HG02938 (cell line): Measurements from ENCODE around the gene ACACA.

ENCODE experiments used
- ATAC-seq: cut with Tn5 transposase; IDR thresholded peaks from one replicate; pipeline ENCODE4 v1.9.1; 2021; ENCODE audit warnings: mild to moderate bottlenecking, moderate library complexity; ENCODE audit not compliant: unreplicated experiment

ACACA gene

GRCh38 chr17:37399265-37399803 lies 7.3 kb downstream of the ACACA start:
- no peak for ATAC-seq

DNA sequence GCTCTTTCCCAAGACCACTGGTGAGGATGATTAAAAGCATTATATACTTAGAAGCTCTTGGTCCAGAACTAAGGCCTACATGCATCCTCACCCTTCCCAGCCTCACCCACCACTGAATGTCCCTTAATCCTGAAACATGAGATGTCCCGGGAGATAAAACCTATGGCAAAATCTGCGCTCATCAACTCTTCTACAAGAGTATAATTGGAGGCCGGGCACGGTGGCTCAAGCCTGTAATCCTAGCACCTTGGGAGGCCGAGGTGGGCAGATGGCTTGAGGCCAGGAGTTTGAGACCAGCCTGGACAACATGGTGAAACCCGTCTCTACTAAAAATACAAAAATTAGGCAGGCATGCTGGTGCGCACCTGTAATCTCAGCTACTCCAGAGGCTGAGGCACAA lies 13.3 kb downstream of the ACACA start:
- ATAC-seq: no peak

- ATAC-seq: no peak
Observed at GRCh38 chr17:37392024-37392590, 14.5 kb downstream of the ACACA start.

DNA sequence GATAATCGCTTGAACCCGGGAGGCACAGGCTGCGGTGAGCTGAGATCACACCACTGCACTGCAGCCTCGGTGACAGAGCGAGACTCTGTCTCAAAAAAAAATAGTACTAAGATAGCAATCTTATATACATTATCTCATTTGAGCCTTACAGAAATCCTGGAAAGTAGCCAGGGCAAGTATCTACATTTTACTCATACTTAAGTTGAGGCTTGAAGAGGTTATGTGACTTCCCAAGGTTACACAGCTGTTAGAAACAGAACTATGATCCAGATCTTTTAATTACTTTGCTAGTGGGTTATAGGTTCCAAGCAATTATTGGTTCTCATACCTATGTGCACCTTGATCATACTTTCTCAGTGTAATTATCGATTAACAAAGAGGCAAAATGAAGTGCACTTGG lies 15.5 kb downstream of the ACACA start:
- ATAC-seq: no peak

DNA sequence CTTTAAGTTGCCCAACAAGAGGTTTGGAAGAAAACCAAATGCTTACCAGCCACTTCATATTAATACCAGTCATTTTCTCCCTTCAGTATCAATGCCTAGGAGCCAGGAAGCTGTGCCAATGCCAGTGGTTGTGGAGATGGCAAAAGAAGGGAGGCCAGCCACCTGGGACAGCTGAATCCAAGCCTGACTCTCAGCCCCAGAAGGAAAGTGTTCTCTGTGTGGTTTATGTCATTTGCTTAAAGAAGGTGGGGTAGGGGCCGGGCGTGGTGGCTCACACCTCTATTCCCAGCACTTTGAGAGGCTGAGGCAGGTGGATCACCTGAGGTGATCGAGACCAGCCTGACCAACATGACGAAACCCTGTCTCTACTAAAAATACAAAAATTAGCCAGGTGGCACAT lies 17.5 kb downstream of the ACACA start:
- no peak for ATAC-seq

DNA sequence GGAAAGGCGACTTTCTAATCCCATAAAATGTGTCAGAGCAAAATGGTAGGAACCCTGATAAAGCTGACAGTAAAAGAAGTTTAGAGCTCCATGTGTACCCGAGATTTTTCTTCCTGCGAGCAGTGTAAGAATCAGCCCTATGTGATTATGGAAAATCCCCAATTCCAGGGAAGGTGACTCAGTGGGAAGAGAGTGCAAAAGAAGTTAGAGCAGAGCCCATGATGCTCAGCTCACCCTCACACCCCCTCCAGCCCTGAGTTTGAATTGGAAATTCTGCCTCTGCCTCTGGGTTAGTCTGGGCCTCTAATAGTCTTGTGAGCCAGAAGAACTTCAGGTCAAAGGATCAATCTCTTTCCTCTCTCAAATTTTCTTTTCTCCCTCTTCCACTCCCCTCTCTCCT lies 18.4 kb downstream of the ACACA start:
- no peak for ATAC-seq

DNA sequence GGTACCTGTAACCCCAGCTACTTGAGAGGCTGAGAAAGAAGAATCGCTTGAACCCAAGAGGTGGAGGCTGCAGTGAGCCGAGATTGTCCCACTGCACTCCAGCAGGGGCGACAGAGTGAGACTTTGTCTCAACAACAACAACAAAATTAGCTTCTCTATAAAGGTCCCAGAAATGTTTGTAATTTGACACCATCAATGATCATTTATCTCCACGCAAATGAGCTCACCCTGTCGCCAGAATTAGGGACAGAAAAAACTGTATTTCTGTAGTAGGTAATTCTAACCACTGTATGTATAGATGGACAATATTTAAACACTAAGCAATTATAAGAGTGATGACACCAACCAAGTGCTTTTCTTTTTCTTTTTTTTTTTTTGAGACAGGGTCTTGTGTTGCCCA lies 20.2 kb downstream of the ACACA start:
- no peak for ATAC-seq

GRCh38 chr17:37385474-37385990 lies 21.1 kb downstream of the ACACA start:
- ATAC-seq: no peak

- no peak for ATAC-seq
Observed at GRCh38 chr17:37384560-37385149, 22.0 kb downstream of the ACACA start.

DNA sequence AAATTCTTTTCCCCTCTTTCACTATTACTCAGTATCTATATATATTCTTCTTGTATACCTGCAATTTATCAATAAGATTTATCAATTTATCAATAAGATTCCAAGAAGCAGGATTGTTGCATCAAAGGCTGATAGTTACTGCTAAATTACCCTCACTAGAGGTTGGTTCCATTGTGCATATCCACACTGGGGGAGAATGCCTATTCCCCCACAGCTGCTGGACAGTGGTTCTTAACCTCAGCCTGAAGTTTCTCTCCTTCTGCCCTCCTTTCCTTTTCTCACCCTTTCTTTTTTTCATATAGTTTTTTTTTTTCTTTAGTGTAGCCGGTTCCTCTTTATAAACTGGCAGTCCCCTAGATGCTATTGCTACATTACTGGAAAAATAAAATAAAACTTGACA lies 24.6 kb downstream of the ACACA start:
- ATAC-seq: no peak

DNA sequence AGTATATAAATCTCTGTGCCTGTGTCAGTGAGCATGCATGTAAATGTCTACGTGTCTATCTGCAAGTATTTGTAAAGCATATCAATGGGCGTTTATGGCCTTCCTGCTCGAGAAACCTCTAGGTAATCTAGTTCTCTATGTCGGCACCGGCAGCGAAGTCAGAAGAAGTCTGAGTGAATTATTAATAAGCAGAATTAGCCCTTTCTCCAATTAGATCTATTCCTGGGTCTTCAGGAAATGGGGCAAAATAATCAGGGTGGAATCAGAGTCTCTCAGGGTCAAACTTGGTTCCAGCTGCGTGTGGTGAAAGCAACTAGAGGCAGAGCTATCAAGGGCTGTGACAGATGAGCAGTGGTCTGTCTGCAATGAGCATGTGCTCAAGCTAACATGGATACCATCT lies 30.9 kb downstream of the ACACA start, which contains the start of gene C17orf78:
C17orf78 (plus strand) TSS at position 280 of the 400 bp plus-strand sequence; CDS start at position 388, 108 bp downstream.
- no peak for ATAC-seq

DNA sequence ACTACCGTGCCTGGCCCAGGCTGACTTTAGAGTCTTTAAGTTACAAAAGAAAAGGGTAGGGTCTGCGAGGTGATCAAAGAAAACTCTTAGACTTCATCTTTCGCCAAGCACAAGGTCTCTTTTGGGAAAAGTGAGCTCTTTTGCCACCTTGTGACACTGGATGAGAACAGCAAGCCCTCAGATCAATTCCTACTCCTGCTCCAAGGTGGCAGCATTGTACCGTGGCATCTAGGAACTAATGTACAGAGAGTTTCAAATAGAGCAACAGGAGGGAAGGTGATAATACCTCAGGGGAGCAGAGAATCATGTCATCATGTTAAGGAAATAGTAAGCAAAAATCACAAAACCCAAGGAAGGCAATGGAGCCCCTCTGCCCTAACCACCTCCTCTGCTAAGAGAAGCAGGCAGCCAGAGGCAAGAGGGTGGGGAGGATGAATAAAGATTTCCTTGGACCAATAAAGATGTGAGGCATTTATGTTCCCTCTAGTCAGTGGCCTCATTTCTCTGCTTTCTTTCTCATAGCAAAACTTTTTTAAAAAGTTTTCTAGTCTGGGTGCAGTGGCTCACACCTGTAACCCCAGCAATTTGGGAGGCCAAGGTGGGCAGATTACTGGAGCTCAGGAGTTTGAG lies 33.0 kb downstream of the ACACA start:
- no peak for ATAC-seq

GRCh38 chr17:37368577-37368976 lies 38.1 kb downstream of the ACACA start:
- no peak for ATAC-seq

DNA sequence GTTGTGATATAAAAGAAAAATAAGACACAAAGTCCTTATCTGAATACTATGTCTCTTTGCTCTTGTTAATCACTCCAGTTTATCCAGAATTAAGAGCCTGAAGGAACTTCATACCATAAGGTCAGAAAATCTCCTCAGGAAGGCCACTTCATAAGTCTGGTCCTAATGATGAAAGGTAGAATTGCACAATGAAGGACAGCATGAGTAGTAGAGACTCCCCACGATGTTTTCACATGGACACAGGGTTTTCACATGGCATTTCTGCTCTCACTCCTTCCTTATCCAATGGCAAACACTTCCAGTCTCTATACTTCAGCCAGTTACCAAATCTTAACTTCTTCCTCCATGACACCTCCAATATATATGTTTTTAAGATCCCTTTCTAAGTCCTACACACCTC lies 41.0 kb downstream of the ACACA start:
- ATAC-seq: no peak

DNA sequence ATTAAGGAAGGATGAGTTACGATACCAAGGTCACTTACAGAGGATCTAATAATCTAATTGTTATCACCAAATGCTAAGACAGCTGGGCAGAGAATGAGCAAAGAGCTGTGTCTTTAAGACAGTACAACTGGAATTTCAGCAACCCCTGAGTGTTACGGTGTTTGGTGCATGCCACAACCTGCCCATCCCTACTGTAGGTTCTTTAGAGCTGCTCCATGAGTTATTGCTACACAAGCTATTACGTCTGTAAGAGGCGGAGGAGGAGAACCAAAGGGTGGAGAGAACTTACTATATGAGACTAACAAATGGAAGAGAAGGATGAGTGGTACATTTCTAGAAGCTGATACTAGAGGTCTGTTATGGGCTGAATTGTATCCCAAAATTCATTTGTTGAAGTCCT lies 45.1 kb downstream of the ACACA start:
- ATAC-seq: no peak

GRCh38 chr17:37360632-37361031 lies 46.0 kb downstream of the ACACA start:
- no peak for ATAC-seq

DNA sequence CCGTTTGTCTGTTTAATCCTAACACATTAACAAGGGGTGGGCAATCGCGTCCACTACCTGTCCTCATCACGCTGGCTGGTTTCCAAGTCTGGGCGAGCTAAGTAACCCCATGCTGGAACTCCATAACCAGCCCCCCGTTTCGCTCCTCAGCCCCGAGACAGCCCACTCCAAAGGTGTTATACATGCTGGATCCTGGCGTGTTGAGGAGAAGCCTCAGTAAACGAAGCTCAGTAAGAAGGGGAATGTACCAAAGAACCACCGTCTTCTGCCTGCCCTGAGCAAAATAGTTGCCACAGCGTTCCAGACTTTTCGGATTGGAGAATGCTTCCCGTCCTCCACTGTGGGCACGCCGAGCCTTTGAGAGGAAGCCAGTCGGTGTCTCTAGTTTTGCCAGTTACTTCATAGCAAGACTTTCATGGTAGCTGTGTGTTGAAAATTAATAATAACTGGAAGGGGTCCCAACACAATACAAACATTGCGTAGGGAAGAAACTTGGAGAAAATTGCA lies 46.9 kb downstream of the ACACA start:
- ATAC-seq: no peak

DNA sequence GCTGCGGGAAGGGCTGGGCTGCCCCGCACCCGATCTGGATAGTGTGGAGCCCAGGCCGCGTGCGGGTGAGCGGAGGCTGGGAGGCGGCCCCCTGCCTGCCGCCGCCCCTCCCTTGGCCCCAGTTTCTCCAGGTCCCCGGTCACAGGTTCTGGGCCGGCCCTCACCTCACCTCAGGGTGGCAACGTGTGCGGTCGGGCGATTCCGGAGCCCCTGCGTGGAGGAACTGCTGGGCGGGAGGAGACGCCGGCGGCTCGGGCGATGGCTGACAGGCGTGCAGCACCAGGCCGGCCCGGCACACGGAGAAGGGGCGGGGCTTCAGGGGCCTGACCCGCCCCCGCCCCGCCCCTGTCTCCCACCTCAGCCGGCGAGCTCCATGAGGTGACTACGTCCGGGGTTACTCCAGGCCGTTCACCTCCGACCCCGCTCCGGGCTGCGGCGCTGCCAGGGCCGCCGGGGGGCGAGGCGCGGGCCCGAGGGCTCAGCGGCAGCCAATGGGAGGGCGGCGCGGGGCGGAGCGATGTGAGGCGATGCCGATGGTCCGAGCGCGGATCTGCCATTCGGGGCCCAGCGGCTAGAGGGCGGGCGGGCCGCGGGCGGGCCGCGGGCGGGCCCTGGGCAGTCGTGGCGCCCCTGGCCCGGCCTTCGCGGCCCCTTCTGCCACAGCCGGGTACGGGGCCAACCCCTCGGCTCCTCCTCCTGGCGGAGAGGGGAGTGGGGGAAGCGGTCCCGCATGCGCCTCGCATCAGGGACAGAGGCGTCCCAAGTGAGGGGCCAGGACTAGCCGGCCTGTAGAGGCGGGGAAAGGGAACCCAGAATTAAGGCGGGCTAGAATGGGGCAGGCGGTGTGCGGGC lies 47.6 kb downstream of the ACACA start:
- peak; percentile 85 for ATAC-seq

DNA sequence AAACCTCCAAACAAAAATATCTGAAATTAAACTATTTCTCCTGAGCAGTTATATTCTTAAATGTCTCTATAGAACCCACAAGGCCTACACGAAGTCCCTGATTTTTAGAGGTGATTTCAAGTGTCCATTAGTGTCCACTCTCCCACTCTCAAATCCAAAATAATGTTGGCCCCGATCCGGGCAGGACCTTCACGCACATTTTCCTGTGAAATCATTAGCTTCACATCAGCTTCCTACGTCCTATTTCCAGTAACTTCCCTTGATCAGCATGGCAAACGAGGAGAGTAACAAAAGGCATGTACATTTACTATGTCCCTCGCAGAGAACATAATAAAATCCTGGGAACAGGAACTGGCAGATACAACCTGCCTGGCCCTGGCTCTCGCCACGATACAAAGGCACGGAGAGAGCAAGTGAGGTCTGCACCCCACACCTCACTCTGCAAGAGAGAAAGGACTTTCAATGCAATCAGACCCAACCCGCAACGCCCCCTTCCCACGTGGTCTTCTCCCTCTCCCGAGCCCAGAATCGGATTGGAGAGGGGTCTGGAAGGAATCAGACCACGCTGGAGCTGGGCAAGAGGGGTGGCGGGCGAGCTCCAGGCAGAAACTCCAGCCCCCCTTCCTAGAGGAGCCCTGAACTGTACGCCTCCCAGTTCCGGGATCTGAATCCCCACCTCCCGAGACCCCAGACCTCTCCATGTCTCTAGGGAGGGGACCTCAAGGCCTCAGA lies 48.4 kb downstream of the ACACA start:
- ATAC-seq: peak; percentile 16
